SK-N-SH (cell line): ENCODE data around the gene ENO1.

ENCODE experiments used
- CTCF ChIP-seq: fragments of 200-600 bp; sonication (generic); IDR thresholded peaks from 2 replicates; pipeline ENCODE4 v1.6.1; 2017; ENCODE audit warnings: antibody characterized with exemption, mild to moderate bottlenecking, moderate library complexity
- EZH2phosphoT487 ChIP-seq: fragments of 200-600 bp; sonication (generic); IDR thresholded peaks from 2 replicates; pipeline ENCODE4 v1.6.1; 2017; ENCODE audit warnings: low read depth, mixed run types, mild to moderate bottlenecking, antibody characterized with exemption, moderate library complexity, borderline replicate concordance
- MXI1 ChIP-seq: IDR thresholded peaks from 2 replicates; pipeline ENCODE4 v1.6.1; 2012; ENCODE audit warnings: mild to moderate bottlenecking, low read depth, low read length, improper control_type of control experiment
- NRF1 ChIP-seq: IDR thresholded peaks from 2 replicates; pipeline ENCODE4 v1.6.1; 2012; ENCODE audit warnings: low read depth, mild to moderate bottlenecking, low read length
- POLR2AphosphoS5 ChIP-seq: IDR thresholded peaks from 2 replicates; pipeline ENCODE4 v1.6.1; 2012; ENCODE audit warnings: low read depth, low read length
- SMC3 ChIP-seq: IDR thresholded peaks from 2 replicates; pipeline ENCODE4 v1.6.1; 2012; ENCODE audit warnings: low read depth, low read length, improper control_type of control experiment
- USF2 ChIP-seq: fragments of 150-350 bp; IDR thresholded peaks from 2 replicates; pipeline ENCODE4 v1.6.1; 2017; ENCODE audit warnings: antibody characterized with exemption, low read length, low read depth, borderline replicate concordance

GRCh38 chr1:8867878-8868567, 10.5 kb downstream of the ENO1 start:
- TF ChIP-seq CTCF (no peak), SMC3 (no peak), USF2 (no peak), NRF1 (no peak), MXI1 (no peak), POLR2AphosphoS5 (no peak; the same call in 1 of the 2 replicates), EZH2phosphoT487 (no peak)
